ENCODE measurements around the gene EMP2.

The EMP2 gene

GRCh38 chr16:10609402-10609774 is 29.0 kb upstream of the EMP2 start:
- no peak for DNase-seq

GRCh38 chr16:10608687-10609401 is 28.4 kb upstream of the EMP2 start:
- no peak for DNase-seq

- DNase-seq = no peak
Observed at GRCh38 chr16:10607157-10607556, 26.8 kb upstream of the EMP2 start.

GRCh38 chr16:10606607-10607006 is 26.2 kb upstream of the EMP2 start:
- DNase-seq = no peak

- DNase-seq = no peak
Observed at GRCh38 chr16:10605636-10606035, 25.2 kb upstream of the EMP2 start.

- DNase-seq = no peak
Observed at GRCh38 chr16:10601444-10602408, 21.3 kb upstream of the EMP2 start.

GRCh38 chr16:10600782-10601443 is 20.5 kb upstream of the EMP2 start:
- no peak for DNase-seq

- no peak for DNase-seq
Observed at GRCh38 chr16:10599626-10600025, 19.2 kb upstream of the EMP2 start.

GRCh38 chr16:10598157-10598556 is 17.8 kb upstream of the EMP2 start:
- DNase-seq = no peak

GRCh38 chr16:10597187-10597601 is 16.8 kb upstream of the EMP2 start:
- DNase-seq = no peak

GRCh38 chr16:10594312-10594950 is 14.0 kb upstream of the EMP2 start:
- peak; percentile 34 for DNase-seq

GRCh38 chr16:10592611-10593010 is 12.2 kb upstream of the EMP2 start:
- no peak for DNase-seq

GRCh38 chr16:10590342-10590741 is 9.9 kb upstream of the EMP2 start:
- DNase-seq = no peak

GRCh38 chr16:10589109-10589508 is 8.7 kb upstream of the EMP2 start:
- no peak for DNase-seq

GRCh38 chr16:10587622-10588021 is 7.2 kb upstream of the EMP2 start:
- no peak for DNase-seq

- no peak for DNase-seq
Observed at GRCh38 chr16:10584981-10585438, 4.6 kb upstream of the EMP2 start.

GRCh38 chr16:10583269-10583668 is 2.9 kb upstream of the EMP2 start:
- DNase-seq = no peak

GRCh38 chr16:10581507-10581906 is 1.1 kb upstream of the EMP2 start:
- no peak for DNase-seq

GRCh38 chr16:10580883-10581247 is 467 bp upstream of the EMP2 start:
- no peak for DNase-seq

- DNase-seq = no peak
Observed at GRCh38 chr16:10579575-10579964, 828 bp downstream of the EMP2 start.

- no peak for DNase-seq
Observed at GRCh38 chr16:10578474-10579316, 1.7 kb downstream of the EMP2 start.

All from NCI-H69 (cell line).